HL-60 (cell line): ENCODE measurements around the gene PLGRKT.

ENCODE experiments used
- CTCF ChIP-seq: IDR thresholded peaks from one replicate; pipeline ENCODE4 v1.5.1; 2011; ENCODE audit warnings: low read length, control low read depth, inconsistent platforms; ENCODE audit not compliant: insufficient read depth
- POLR2AphosphoS5 ChIP-seq: IDR thresholded peaks from 2 replicates; pipeline ENCODE4 v1.6.1; 2012; ENCODE audit warnings: low read depth
- SPI1 ChIP-seq: IDR thresholded peaks from 2 replicates; pipeline ENCODE4 v1.6.1; 2012; ENCODE audit warnings: low read depth, mild to moderate bottlenecking, borderline replicate concordance
- TF ChIP-seq, protein P1 (sequence below): IDR thresholded peaks from 2 replicates; pipeline ENCODE4 v1.6.1; 2012; ENCODE audit warnings: low read depth; ENCODE audit not compliant: insufficient replicate concordance

DNA sequence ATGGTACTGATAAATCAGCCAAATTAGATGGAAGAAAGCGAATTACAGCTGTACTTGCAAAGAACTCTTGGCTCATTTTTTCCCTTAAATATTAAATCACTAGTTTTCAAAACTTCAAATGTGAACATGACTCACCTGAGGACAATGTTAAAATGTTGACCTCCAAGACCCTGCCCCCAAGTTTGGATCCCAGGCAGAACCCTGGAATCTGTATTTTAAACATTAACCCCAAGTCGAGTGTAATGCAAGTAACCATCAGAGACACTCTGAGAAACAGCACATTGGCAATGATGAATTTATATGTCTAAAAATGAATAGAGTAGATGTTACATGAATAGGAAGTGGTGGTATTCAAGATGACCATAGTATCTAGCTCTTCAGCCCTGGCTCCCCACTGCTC is 10.3 kb upstream of the PLGRKT start:
- TF ChIP-seq CTCF (no peak), POLR2AphosphoS5 (no peak), SPI1 (no peak)
- TF ChIP-seq, protein P1, sequence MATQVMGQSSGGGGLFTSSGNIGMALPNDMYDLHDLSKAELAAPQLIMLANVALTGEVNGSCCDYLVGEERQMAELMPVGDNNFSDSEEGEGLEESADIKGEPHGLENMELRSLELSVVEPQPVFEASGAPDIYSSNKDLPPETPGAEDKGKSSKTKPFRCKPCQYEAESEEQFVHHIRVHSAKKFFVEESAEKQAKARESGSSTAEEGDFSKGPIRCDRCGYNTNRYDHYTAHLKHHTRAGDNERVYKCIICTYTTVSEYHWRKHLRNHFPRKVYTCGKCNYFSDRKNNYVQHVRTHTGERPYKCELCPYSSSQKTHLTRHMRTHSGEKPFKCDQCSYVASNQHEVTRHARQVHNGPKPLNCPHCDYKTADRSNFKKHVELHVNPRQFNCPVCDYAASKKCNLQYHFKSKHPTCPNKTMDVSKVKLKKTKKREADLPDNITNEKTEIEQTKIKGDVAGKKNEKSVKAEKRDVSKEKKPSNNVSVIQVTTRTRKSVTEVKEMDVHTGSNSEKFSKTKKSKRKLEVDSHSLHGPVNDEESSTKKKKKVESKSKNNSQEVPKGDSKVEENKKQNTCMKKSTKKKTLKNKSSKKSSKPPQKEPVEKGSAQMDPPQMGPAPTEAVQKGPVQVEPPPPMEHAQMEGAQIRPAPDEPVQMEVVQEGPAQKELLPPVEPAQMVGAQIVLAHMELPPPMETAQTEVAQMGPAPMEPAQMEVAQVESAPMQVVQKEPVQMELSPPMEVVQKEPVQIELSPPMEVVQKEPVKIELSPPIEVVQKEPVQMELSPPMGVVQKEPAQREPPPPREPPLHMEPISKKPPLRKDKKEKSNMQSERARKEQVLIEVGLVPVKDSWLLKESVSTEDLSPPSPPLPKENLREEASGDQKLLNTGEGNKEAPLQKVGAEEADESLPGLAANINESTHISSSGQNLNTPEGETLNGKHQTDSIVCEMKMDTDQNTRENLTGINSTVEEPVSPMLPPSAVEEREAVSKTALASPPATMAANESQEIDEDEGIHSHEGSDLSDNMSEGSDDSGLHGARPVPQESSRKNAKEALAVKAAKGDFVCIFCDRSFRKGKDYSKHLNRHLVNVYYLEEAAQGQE: no peak
